KMS-11 (cell line): ENCODE results near the gene PNMA8A.
"Not testable (repeated sequence)": the region's sequence is repeated elsewhere in the genome, so short reads cannot be mapped to it uniquely, and the experiment has no call there.

Experiments used
- H2AFZ ChIP-seq: fragments of 200-600 bp; sonication (generic); 2 replicates; pipeline ENCODE4 v1.6.1; 2016; ENCODE audit warnings: antibody characterized with exemption, mixed run types, low read depth
- H3K27ac ChIP-seq: fragments of 200-600 bp; sonication (generic); 2 replicates; pipeline ENCODE4 v1.6.1; 2016; ENCODE audit warnings: mild to moderate bottlenecking, mixed run types
- H3K27me3 ChIP-seq: fragments of 200-600 bp; sonication (generic); 2 replicates; pipeline ENCODE4 v1.6.1; 2017; ENCODE audit warnings: mild to moderate bottlenecking, low read depth, mixed run types, moderate library complexity; ENCODE audit not compliant: insufficient read depth
- H3K36me3 ChIP-seq: fragments of 200-600 bp; sonication (generic); 2 replicates; pipeline ENCODE4 v1.6.1; 2017; ENCODE audit warnings: mild to moderate bottlenecking, mixed run types; ENCODE audit not compliant: insufficient read depth
- H3K4me1 ChIP-seq: fragments of 200-600 bp; sonication (generic); 2 replicates; pipeline ENCODE4 v1.6.1; 2016; ENCODE audit warnings: mild to moderate bottlenecking, low read depth, mixed run types; ENCODE audit not compliant: poor library complexity, severe bottlenecking
- H3K4me2 ChIP-seq: fragments of 200-600 bp; sonication (generic); 2 replicates; pipeline ENCODE4 v1.7.0; 2016; ENCODE audit warnings: mild to moderate bottlenecking, mixed run types
- H3K4me3 ChIP-seq: fragments of 200-600 bp; sonication (generic); IDR thresholded peaks from 2 replicates; pipeline ENCODE4 v1.6.1; 2017; ENCODE audit warnings: low read depth, low read length, mixed read lengths; ENCODE audit not compliant: insufficient read depth
- H3K79me2 ChIP-seq: fragments of 200-600 bp; sonication (generic); 2 replicates; pipeline ENCODE4 v1.6.1; 2016; ENCODE audit warnings: low read depth, mixed run types; ENCODE audit not compliant: insufficient read depth
- H3K9ac ChIP-seq: fragments of 200-600 bp; sonication (generic); 2 replicates; pipeline ENCODE4 v1.6.1; 2016; ENCODE audit warnings: mild to moderate bottlenecking, mixed run types
- H4K20me1 ChIP-seq: fragments of 200-600 bp; sonication (generic); 2 replicates; pipeline ENCODE4 v1.6.1; 2016; ENCODE audit warnings: mild to moderate bottlenecking, mixed run types; ENCODE audit not compliant: insufficient read depth
- CTCF ChIP-seq: fragments of 200-600 bp; sonication (generic); conservative IDR thresholded peaks from 2 replicates; pipeline ENCODE4 v1.6.1; 2017; ENCODE audit warnings: low read depth, mild to moderate bottlenecking, antibody characterized with exemption, low read length, moderate library complexity, mixed read lengths

PNMA8A gene

DNA sequence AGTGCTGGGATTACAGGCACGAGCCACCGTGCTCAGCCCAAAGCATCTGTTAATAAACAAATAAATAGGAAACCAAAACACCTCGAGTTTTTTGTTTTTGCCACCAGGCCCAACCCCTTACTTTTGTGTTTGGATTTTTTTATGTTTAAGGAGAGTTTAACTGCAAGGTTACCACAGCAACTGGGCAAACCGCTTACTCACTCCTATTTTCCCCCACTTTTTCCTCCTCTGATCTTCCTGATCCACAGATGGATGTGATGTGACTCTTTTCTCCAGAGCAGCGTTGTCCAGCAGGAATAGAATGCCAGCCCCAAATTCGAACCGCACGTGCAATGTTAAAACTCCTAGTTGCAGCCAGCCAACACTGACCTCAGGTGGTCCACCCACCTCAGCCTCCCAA, 26.4 kb upstream of the PNMA8A start:
- TF ChIP-seq CTCF: no peak

GRCh38 chr19:46496886-46497285, 25.5 kb upstream of the PNMA8A start:
- not testable (repeated sequence) for H2AFZ ChIP-seq, H3K79me2 ChIP-seq, H3K4me2 ChIP-seq, H4K20me1 ChIP-seq, H3K9ac ChIP-seq, H3K4me1 ChIP-seq, H3K36me3 ChIP-seq, H3K27ac ChIP-seq, H3K4me3 ChIP-seq
- peaks cover 81% of the 10 kb centered on the region for H3K27me3 ChIP-seq

More for the DNA sequence above, 26.4 kb upstream of the PNMA8A start:
- Histone ChIP-seq H3K4me3 (no peak overlapping the region), H4K20me1 (no peaks in the 10 kb centered on the region), H3K9ac (no peak overlapping the region), H2AFZ (no peak overlapping the region), H3K27ac (no peak overlapping the region), H3K36me3 (no peaks in the 10 kb centered on the region), H3K4me2 (no peak overlapping the region), H3K79me2 (no peaks in the 10 kb centered on the region), H3K4me1 (no peaks in the 10 kb centered on the region), H3K27me3 (peaks cover 76% of the 10 kb centered on the region)

DNA sequence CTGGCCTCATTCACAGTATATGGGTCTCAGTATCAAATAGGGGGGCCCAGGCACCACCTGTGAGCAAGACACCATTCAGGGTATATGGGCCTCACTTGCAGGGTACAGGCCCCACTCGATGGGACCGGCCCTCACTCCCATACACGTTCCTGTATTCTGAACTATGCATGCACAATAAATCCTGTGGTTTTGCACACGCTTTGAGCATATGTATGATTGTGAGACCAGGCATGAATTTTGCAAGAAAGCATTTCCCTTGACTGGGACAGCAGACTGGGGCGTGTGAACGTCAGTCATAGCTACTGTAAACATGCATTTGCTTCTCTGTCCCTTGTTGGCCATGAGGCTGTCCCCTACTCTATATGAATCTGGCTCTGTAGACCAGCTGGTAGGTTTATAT, 24.9 kb upstream of the PNMA8A start:
- H3K27ac ChIP-seq: no peak overlapping the region
- no peak overlapping the region for H3K4me3 ChIP-seq
- peaks cover 87% of the 10 kb centered on the region for H3K27me3 ChIP-seq
- H3K4me1 ChIP-seq: no peaks in the 10 kb centered on the region
- H3K4me2 ChIP-seq: no peak overlapping the region
- H2AFZ ChIP-seq: no peak overlapping the region
- H3K36me3 ChIP-seq: no peaks in the 10 kb centered on the region
- H3K9ac ChIP-seq: no peak overlapping the region
- no peaks in the 10 kb centered on the region for H4K20me1 ChIP-seq
- TF ChIP-seq CTCF: no peak
- no peaks in the 10 kb centered on the region for H3K79me2 ChIP-seq

GRCh38 chr19:46495786-46496099, 24.4 kb upstream of the PNMA8A start, which contains the start of gene PNMA8B:
TSS of gene PNMA8B (minus strand) at chr19:46495867. CDS start at chr19:46495465, 402 bp downstream.
- H3K27me3 ChIP-seq: peaks cover 92% of the 10 kb centered on the region
- H2AFZ ChIP-seq: no peak within 1 kb of the TSS
- H3K27ac ChIP-seq: no peak within 1 kb of the TSS

More at GRCh38 chr19:46495786-46496099, 24.4 kb upstream of the PNMA8A start, which contains the start of gene PNMA8B:
- no peak for TF ChIP-seq CTCF
- no peaks in the 10 kb centered on the region for H3K79me2 ChIP-seq
- H3K4me1 ChIP-seq: no peaks in the 10 kb centered on the region
- no peak within 1 kb of the TSS for H3K9ac ChIP-seq
- no peaks in the 10 kb centered on the region for H3K36me3 ChIP-seq
- no peak within 1 kb of the TSS for H3K4me3 ChIP-seq
- no peaks in the 10 kb centered on the region for H4K20me1 ChIP-seq
- H3K4me2 ChIP-seq: no peak within 1 kb of the TSS
